ENCODE measurements around the gene TNPO2.

The TNPO2 gene

DNA sequence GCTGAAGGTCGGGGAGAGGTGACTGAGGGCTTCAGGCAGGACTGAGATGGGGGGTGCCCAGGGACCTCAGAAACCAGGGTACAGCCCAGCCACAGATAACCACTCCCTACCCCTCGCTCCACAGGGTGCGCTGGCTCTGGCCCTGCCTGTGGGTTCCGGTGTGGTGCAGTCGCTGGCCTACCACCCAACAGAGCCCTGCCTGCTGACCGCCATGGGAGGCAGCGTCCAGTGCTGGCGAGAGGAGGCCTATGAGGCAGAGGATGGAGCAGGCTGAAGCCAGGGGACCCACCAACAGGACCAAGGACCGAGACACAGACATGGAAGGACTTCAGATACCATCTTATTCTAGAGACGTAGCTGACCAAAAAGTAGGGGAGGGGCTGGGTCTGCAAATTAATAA is 48.3 kb downstream of the TNPO2 start:
- DNase-seq (ENCODE audit: low read depth): no peak

DNA sequence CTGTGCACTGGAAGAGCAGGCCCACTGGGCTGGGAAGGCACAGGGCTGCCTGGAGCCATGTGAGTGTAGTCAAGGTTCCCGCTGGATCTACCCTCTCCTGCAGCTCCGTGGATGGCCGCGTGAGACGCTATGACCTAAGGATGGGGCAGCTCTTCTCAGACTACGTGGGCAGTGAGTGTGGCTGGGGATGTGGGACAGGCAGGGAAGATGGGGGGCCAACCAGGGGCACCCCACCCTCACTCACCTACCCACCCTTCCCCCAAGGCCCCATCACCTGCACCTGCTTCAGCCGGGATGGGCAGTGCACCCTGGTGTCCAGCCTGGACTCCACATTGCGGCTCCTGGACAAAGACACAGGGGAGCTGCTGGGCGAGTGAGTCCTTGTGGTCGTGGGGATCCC is 51.0 kb downstream of the TNPO2 start:
- no peak for DNase-seq (ENCODE audit: low read depth)

DNA sequence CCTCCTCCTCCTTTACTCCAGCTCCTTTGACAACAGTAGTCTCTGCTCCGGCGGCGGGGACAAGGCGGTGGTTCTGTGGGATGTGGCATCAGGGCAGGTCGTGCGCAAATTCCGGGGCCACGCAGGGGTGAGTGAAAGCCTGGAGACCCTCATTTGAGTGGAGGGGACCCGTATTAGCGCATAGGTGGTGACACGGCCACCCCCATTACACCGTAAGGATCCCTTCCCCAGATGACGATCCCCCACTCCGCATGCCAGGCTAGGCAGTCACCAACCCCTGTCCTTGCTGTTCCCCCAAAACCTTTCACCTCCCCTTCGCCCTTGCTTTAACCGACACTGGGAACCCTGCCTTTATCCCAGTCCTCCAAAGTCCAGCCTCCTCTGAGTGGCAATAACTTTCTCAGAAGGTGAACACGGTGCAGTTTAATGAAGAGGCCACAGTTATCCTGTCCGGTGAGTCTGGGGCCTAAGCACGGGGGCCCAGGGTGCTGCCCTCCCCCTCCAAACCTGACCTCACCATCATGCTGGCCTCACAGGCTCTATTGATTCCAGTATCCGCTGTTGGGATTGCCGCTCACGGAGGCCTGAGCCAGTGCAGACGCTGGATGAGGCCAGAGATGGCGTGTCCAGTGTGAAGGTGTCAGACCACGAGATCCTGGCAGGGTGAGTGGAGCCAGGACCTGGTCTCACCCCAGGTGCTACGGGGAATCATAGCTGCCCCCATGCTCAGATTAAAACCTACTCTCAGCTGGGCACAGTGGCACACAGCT is 53.4 kb downstream of the TNPO2 start:
- no peak for DNase-seq (ENCODE audit: low read depth)

DNA sequence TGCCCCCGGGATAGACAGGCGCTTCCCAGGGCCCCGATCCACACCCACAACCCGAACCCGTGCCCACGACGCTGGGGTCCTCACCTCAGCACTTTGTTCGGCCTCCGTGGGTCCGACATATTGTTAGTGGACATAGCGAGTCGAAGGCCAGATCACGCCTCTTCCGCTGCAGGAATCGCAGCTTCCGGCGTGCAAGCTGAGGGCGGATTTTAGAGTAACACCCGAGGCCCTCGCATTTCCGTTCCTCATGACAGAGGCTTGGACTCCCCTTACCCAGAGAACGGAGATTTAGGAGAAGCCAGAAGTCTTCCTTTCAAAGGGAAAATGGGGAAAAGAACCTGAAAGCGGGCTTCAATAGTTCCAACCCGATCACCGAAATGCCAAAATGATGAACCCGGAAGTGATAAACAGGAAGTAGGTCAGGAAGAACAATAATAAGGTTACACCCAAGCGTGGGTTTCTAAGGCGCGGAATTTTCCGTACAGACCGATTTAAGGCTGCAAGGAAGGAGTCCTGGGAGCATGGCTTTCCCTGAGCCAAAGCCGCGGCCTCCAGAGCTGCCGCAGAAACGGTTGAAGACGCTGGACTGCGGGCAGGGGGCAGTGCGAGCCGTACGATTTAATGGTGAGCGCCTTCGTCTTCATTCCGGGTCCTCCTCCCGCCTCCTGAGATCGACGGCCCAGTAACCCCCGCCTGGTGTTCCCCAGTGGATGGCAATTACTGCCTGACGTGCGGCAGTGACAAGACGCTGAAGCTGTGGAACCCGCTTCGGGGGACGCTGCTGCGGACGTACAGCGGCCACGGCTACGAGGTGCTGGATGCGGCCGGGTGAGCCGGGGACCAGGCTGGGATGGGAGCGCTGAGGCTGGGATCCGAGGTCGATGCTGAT is 54.2 kb downstream of the TNPO2 start:
- peak; percentile 53 for DNase-seq (ENCODE audit: low read depth)

DNA sequence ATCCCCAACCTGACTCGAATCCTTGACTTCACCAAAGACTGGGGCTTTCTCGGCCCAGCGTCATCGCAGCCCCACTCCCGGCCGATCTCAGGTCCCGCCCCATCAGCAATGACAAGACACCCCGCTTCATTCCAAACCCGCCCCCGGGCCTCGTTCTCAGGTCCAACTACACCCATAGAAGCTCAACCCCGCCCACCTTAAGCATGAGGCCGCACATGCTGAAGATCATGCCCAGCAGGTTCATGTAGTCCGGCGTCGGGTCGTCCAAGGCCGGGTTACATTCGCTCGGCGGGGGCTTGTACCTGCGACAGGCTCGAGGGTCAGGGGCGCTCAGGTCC is 54.8 kb downstream of the TNPO2 start:
- DNase-seq (ENCODE audit: low read depth): peak; percentile 71

DNA sequence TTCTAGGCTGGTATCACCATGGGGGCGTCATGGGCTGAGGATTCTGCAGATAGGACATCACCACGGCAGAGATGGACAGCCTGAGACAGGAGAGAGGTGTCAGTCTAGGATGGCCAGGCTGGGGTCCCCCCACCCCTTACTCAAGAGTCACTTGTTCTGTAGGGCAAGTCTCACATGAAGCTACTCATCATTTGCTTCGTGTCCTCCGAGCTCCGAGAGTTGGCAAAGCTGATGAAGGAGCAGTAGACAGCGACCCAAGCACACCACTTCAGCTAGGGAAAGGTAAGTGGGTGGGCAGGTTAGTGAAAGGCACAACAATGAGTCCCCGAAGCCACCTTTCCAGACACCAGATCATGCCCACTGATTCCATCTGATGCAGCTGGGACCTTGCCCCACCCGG is 55.4 kb downstream of the TNPO2 start:
- no peak for DNase-seq (ENCODE audit: low read depth)

DNA sequence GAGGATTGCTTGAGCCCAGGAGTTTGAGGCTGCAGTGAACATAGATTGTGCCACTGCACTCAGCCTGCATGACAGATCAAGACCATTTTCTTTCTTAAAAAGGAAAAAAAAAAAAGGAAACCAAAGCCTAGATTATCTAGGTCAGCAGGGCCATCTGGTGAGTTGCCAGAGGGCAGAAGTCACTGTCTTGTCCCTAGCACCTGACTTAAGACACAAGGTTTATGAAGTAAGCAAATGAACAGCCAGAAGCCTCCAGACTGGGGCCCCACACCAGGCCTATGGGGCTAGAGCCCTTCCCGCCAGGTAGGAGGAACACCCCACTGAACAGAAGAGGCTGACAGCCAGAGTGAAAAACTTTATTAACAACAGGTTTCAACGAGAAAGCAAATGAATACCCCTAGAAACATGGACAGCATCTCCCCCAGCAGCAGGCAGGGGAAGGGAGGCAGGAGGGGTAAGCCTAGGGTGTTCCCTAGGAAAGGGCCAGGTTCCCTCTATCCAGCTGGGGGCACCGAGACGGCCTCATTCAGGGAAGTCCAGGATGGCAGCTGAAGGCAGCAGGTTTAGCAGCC is 55.9 kb downstream of the TNPO2 start:
- no peak for DNase-seq (ENCODE audit: low read depth)

DNA sequence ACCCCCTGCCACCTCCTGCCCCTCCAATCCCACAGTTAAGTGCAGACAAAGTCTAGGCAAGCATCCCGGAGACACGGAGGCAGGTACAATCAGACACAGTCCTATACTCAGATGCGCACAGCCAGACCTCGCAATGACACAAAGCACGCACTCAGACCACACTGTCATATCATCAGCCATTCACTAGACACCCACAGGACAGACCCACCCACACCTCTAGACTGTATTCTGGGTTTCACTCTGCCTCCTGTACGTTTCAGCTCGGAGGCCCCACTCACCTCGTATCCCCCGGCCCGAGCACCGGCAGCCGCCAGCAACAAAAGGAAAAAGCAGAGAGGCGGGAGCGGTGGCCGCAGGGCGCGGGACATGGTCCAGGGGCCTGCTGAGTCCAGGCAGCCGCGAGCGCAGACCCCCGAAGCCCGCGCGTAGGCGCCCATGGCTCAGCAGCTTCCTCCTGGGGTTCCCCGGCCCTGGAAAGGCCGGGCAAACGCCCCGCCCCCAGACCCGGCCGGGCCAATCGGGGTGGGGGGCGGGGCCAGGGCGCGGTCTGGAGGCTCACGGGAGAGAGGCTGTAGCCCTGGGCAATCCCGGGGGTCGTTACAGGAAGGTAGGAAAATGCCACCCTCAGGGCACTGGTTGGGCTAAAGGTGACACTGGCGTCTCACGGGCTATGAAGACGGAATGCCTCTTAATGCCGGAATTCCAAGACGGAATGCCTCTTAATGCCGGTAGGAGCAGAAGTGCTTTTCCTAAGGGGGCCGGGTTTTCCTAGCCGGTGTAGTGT is 57.3 kb downstream of the TNPO2 start, which contains the start of the genes MAN2B1 and WDR83:
Gene MAN2B1, minus strand, starts transcription at position 478 of the 784 bp plus-strand sequence. Its CDS starts 41 bp downstream, at position 437.
Gene WDR83, plus strand, starts transcription at position 543 of the 784 bp plus-strand sequence. CDS start 2,984 bp downstream, outside the sequence.
- DNase-seq (ENCODE audit: low read depth): peak; percentile 69

DNA sequence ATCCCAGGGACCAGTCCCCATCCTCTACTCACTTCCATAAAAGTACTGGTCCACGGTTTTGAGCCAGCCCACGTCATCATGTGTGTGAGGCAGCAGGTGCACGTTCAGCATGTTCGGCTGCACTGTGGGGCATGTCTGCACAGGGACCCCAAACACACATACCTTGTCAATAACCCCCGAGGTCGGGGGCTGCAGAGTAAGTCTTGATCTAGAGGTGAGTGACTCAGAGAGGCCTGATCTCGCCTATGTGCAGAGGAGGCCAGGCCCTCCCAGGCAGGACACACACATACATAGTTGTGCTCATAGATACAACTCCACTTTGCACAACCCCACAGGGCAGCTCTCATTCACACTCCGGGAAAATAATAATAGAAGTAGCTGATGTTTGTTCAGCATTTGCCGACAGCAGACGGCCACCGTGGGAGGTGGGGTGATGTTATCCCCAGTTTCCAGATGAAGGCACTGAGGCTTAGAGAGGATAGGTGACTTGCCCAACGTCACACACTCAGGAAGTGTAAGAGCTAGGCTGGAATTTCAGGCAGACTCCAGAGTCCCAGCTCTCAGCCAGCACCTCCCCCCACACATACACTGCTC is 58.0 kb downstream of the TNPO2 start:
- DNase-seq (ENCODE audit: low read depth): no peak

DNA sequence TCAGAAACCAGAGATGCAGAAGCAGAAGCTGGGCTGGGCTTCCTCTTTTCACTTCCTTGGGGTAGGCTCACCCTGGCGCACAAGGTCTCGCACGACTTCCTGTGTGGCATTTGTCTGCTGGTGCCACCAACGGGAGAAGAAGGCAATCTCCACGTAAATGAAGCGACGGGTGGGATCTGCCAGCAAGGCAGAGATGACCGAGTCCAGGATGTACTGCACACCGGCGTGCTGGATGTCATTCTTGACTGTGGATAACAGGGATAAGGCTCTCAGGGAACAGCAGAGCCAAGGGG is 58.5 kb downstream of the TNPO2 start:
- DNase-seq (ENCODE audit: low read depth): peak; percentile 26

DNA sequence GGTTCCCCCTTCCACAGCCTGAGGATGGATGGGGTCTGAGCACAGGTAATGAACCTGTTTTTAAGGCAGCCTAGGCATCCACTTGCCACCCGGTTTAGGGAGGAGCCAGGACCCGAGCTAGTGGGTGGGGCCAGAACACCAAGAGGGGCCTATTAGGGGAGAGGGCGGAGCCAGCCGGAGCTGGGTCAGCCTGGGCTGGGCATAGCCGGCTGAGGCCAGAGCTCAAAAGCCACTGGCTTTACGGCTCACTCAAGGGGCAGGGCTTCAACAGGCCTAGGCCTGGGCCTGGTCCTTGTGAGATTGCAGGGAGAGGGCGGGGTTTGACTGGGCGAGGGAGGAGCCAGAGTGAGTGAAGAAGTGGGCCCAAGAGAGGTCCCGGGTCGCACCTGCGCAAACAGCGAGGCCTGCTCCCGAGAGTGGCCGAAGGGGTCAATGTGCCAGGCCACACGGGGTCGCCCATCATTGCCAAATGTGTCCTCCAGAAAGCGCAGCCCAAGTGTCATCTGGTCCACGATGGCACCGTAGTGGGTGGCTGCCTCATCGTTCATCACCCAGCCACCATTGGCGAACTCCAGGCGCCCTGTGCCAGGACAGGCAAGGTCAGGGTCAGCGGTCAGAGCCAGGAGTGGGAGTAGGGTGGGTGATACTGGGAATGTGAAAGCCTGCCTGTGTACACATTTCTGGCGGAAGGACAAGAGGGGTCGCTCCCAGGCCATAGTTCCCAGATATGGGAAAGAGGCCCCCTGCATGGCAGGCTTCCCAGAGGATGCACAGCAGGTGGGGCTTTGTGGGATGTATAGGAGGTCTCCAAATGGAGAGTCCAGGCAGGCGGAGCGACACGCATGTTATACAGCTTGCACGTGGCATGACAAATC is 59.1 kb downstream of the TNPO2 start:
- DNase-seq (ENCODE audit: low read depth): no peak

DNA sequence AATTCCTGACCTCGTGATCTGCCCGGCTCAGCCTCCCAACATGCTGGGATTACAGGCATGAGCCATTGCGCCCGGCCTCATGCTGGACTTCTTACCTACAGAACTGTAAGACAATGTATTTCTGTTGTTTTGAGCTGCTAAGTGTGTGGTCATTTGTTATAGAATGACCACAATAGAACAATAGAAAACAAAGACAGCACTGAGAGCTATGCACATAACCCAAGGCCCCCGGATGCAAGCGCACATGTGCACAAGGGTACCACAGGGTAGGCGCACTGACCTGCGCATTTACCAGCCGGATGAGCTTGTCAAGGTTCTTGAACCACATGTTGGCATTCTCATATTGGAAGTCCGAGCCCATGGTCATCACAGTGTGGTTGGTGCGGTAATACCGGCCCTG is 62.8 kb downstream of the TNPO2 start:
- no peak for DNase-seq (ENCODE audit: low read depth)

DNA sequence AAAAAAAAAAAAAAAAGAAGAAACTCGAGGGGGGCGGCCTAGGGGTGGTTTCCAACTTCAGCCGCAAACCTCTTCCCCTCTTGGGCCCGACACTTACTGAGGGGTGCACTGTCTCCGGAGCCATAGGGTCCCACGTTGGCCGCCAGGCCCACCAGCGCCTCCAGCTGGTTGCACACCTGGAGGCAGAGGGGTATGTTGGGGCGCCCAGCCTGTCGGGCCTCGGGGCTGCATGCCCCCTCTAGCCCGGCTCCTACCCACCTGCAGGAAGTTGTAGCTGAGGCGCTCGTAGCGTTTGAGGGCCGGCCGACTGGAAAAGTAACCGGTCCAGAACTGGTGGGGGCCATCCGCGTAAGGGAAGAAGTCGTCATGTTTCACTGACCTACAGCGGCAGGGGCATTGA is 65.8 kb downstream of the TNPO2 start:
- no peak for DNase-seq (ENCODE audit: low read depth)

DNA sequence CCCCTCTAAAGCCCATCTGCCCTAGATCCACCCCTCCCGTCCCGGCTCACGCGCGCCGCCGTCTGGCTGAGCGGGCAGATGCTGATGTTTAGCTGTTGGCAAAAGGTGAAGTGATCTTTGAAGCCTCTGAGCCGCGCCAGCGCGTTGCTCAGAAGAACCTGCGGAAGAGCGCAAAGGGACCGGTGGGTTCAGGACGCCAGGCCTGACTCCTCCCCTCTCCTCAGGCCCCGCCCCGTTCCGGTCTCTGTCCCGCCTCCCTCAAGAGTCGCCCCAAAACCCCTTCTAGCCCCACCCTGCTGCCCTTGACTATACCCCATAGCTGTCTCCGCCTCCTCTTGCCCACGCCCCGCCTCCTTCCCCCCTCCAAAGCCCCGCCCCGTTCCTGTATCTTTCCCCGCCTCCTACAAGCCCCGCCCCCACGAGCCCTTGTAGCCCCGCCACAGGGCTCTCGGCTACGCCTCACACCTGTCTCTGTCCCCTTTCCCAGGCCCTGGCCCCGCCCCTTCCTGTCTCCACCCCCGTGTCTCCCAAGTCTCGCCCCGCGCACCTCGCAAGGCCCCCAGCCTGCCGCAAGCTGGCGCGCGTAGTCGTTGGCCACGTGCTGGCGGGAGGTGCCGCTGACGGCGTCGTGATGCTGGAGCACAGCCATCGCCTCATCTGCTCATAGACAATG is 66.7 kb downstream of the TNPO2 start:
- DNase-seq (ENCODE audit: low read depth): no peak

DNA sequence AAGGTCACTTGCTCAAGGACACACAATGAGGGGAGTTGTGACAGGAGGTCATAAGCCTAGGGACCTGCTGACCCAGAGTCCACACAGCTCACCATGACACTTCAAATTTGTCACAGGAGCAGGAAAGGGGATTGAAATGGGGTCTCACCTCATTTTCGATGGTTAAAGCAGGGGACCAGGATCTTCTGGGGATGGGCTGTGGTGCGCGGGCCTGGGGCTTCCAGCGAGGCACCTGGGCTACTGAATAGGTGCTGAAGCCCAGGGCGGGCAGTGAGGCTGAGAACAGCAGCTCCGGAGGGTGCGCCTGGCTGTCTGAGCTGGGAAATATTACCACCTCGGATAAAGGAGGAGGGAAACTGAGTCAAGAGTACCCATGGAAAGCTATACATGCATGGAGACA is 68.2 kb downstream of the TNPO2 start:
- no peak for DNase-seq (ENCODE audit: low read depth)

DNA sequence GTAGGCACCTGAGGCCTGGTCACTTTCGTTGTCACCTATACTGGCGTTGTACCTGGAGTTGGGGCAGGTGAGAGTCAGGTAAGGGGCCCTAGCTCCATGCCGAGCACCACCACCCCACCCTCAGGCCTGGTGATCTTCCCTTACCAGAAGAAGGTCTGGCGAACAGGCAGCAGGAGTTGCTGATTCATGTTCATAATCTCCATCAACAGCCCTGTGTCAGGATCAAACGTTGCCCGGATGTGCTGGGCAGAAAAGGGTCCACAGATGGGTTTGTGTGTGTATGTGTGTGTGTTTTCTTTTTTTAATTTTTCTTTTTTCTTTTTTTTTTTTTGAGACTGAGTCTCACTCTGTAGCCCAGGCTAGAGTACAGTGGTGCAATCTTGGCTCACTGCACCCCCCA is 71.5 kb downstream of the TNPO2 start:
- DNase-seq (ENCODE audit: low read depth): no peak

DNA sequence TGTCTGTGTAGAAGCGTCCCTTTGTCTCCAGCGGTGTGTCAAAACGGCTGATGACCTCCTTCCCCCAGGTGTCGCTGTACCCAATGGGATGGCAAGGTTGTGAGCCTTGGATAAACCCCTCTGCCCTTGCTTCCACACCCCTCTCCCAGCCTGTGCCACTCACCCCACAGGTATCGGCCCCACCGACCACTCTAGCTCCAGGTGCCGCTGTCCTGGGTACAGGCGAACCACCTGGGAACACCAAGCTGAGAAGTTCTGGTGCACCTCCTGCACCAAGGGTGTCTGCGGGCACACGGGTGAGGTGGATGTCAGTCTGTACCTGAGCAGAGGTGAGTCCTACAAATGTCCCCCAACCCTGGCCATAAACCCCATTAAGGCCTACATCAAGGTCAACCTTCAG is 73.8 kb downstream of the TNPO2 start:
- DNase-seq (ENCODE audit: low read depth): no peak
